Renal pelvis (tissue), 3 donors: ENCODE results near the gene B4GALT1. TPM values are rescaled to one million over a fixed set of nuclear protein-coding genes. Genes with fewer than 3 reads are reported as not detected.

ENCODE experiments used
- polyA plus RNA-seq, 3 donors: library from polyadenylated mRNA; unstranded; fragments of 120-200 nt; gene quantifications; one replicate each; pipeline ENCODE4 v1.2.1, GENCODE V29; 2013; ENCODE audit not compliant: insufficient read length in 3 of 3

The B4GALT1 gene
- polyA plus RNA-seq, 3 donors = 105 to 127 (median 125) TPM

Other genes starting within 250 kb of the B4GALT1 start
- gene APTX, start 165.7 kb downstream of the B4GALT1 start, polyA plus RNA-seq = 10 to 100 TPM; 43.6 to 53.1 (median 45.5) TPM
- 100 to 1,000 TPM; 209 to 268 (median 237) TPM for gene DNAJA1, start 142.1 kb downstream of the B4GALT1 start, polyA plus RNA-seq
- gene SMU1, start 90.7 kb downstream of the B4GALT1 start, polyA plus RNA-seq = 10 to 100 TPM; 24.5 to 31.8 (median 26.1) TPM
- not detected for gene SPINK4, start 72.8 kb upstream of the B4GALT1 start, polyA plus RNA-seq
- 10 to 100 TPM; 74.8 to 80.3 (median 77.6) TPM for gene BAG1, start 97.4 kb upstream of the B4GALT1 start, polyA plus RNA-seq
- 100 to 1,000 TPM; 105 to 112 (median 110) TPM for gene CHMP5, start 97.7 kb upstream of the B4GALT1 start, polyA plus RNA-seq
- 10 to 100 TPM; 28.2 to 40.2 (median 38.9) TPM for gene NFX1, start 123.2 kb upstream of the B4GALT1 start, polyA plus RNA-seq
- 10 to 100 TPM; 23.2 to 33.7 (median 33.2) TPM for gene AQP7, start 235.2 kb upstream of the B4GALT1 start, polyA plus RNA-seq